Right lobe of liver (tissue), 6 donors: ENCODE measurements around the gene FAM124A. TPM values are rescaled to one million over a fixed set of nuclear protein-coding genes. Genes with fewer than 3 reads are reported as not detected.

Experiments
- ATAC-seq, 4 donors: fragments of 200-7000 bp; cut with Tn5 transposase; one replicate each; pipeline ENCODE4 v1.9.1; 2020; ENCODE audit warnings: mild to moderate bottlenecking in 4 of 4, moderate library complexity in 4 of 4
- DNase-seq, 3 donors: peaks; one replicate each; pipeline ENCODE4 v3.0.0-alpha.2; 2020
- H3K27ac ChIP-seq, 3 donors: fragments of 200-600 bp; one replicate each; pipeline ENCODE4 v1.8.0; 2022
- H3K27me3 ChIP-seq, 2 donors: fragments of 200-600 bp; one replicate each; pipeline ENCODE4 v1.8.0; 2022
- H3K36me3 ChIP-seq, 4 donors: fragments of 200-600 bp; sonication (generic) in 1 of 4; one replicate each; pipeline versions ENCODE4 v1.5.1 to v1.8.0; 2017 to 2022; ENCODE audit warnings: control low read depth in 1 of 4
- H3K4me1 ChIP-seq, 4 donors: fragments of 200-600 bp; sonication (generic) in 1 of 4; one replicate each; pipeline versions ENCODE4 v1.5.1 to v1.8.0; 2017 to 2022; ENCODE audit warnings: control low read depth in 1 of 4
- H3K4me3 ChIP-seq, 3 donors: fragments of 200-600 bp; one replicate each; pipeline ENCODE4 v1.8.0; 2022
- H3K9me3 ChIP-seq, 4 donors: fragments of 200-600 bp; sonication (generic) in 1 of 4; one replicate each; pipeline versions ENCODE4 v1.5.1 to v1.8.0; 2017 to 2022; ENCODE audit warnings: control low read depth in 1 of 4
- CTCF ChIP-seq, 4 donors: fragments of 200-600 bp in 3 of 4; fragments of 450-650 bp in 1 of 4; IDR thresholded peaks; one replicate each; pipeline versions ENCODE4 v1.5.1 to v1.8.0; 2016 to 2022; ENCODE audit warnings: antibody characterized with exemption in 4 of 4, mild to moderate bottlenecking in 2 of 4
- POLR2A ChIP-seq: fragments of 450-650 bp; IDR thresholded peaks from one replicate; pipeline ENCODE4 v1.6.1; 2017; ENCODE audit warnings: antibody characterized with exemption, mild to moderate bottlenecking
- WGBS: methylation state at CpG from one replicate; pipeline ENCODE4 v1.1.6; 2018; ENCODE audit warnings: low coverage, low lambda C conversion rate; ENCODE audit not compliant: insufficient coverage; ENCODE audit errors: missing lambda C conversion rate; 5-methylcytosine and 5-hydroxymethylcytosine counted together
- intact Hi-C, 2 donors: fragments of 100-400 bp; cut with DNase I; formaldehyde crosslinking; loops; one replicate each; pipeline versions ENCODE4 v1.11.2 to v1.14.1; 2022
- small RNA-seq, 2 experiments: library from RNA; depleted of rRNA; stranded (forward); fragments of <200 nt; gene quantifications; one replicate each; pipeline ENCODE3, GENCODE V24; 2016
- total RNA-seq, 6 experiments: library from RNA; depleted of rRNA in 2 of 6; stranded (reverse); fragments of >200 nt in 2 of 6; fragmentation: NEBNext Ultra II Directional in 3 of 6; extraction: Animal tissue kit (Norgen Biotek cat#: 25700) in 3 of 6; gene quantifications; one replicate each; pipeline versions ENCODE4 v1.1.0 to v1.2.4, GENCODE V29; 2016 to 2023
- donor health status: DM: no; HTN: yes; CAD: no.
- donor health status: DM: no; HTN: no; CAD: no.
- donor health status: DM: no; HTN: no; CAD: no.
- donor health status: DM: no; HTN: yes; CAD: no.
- donor health status: DM: no; HTN: yes; CAD: no.

Gene FAM124A
- total RNA-seq, 6 experiments from 2014 or later: 0.22 to 1.0 (median 0.51) TPM

- intact Hi-C loops: no loop called here
- H3K36me3 ChIP-seq: no peaks in the 10 kb centered on the region
- no peak overlapping the region for H3K4me3 ChIP-seq
- ATAC-seq (no peak), DNase-seq (no peak)
- H3K27me3 ChIP-seq: no peaks in the 10 kb centered on the region
- 59% methylated on average over 3 of the region's 6 CpGs for WGBS
- H3K9me3 ChIP-seq: no peaks in the 10 kb centered on the region
- no peak overlapping the region for H3K27ac ChIP-seq
- no peaks in the 10 kb centered on the region for H3K4me1 ChIP-seq
- TF ChIP-seq POLR2A: no peak
These were observed 109.2 kb downstream of the FAM124A start for GRCh38 chr13:51331354-51331861.

DNA sequence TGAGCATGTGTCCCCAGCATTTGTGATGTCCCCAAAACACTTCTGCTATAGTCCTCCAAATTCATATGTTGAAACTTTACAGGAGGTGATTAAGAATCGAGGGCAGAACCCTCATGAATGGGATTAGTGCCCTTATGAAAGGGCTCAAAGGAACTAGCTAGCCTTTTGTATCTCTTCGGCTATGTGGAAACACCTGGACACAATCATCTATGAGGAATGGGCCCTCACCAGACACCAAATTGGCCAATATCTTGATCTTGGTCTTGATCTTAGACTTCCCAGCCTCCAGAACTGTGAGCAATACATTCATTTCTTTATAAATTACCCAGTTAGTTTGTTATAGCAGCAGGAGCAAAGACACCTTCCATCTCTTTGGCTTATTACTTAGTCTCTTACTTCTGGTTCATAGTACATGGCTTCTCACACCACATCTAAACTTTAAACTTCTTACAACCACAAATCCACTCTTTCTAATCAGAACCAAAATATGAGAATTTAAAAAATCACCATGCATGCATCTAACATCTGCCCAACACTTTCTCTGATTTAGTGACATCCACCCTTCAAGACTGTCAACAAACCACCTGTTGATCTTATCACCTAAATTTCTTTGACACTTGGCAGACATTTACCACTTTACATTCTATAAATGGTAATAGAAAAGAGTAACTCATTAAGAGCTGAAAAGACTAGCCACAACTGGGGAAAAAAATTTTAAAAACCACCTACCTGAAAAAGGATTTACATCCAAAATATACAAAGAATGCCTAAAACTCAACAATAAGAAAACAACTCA is 110.6 kb downstream of the FAM124A start:
- intact Hi-C loops: no loop called here
- Histone ChIP-seq H3K9me3 (no peaks in the 10 kb centered on the region), H3K36me3 (no peaks in the 10 kb centered on the region), H3K4me1 (no peaks in the 10 kb centered on the region), H3K27me3 (no peaks in the 10 kb centered on the region), H3K4me3 (no peak overlapping the region), H3K27ac (no peak overlapping the region)
- no peak for ATAC-seq
- 83% methylated on average over 2 of the region's 2 CpGs for WGBS
- TF ChIP-seq CTCF (IDR thresholded peaks at IDR 0.05) (no peak), POLR2A (no peak)
- DNase-seq: no peak

DNA sequence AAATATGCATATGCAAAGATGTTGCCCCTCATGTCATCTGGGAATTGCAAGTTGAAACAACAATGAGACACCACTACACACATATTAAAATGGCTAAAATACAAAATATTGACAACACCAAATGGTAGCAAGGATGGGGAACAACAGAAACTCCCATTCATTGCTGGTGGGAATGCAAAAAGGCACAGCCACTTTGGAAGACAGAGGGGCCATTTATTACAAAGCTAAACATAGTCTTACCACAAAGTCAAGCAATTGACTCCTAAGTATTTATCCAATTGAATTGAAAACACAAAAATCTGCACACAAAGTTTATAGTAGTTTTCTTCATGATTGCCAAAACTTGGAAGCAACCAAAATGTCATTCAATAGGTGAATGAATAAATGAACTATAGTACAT is 111.2 kb downstream of the FAM124A start:
- TF ChIP-seq CTCF (IDR thresholded peaks at IDR 0.05) (no peak), POLR2A (no peak)
- H3K27ac ChIP-seq: no peak overlapping the region
- H3K27me3 ChIP-seq: no peaks in the 10 kb centered on the region
- no peaks in the 10 kb centered on the region for H3K36me3 ChIP-seq
- no peak for DNase-seq
- no peaks in the 10 kb centered on the region for H3K9me3 ChIP-seq
- intact Hi-C loops: no loop called here
- no peaks in the 10 kb centered on the region for H3K4me1 ChIP-seq
- ATAC-seq: no peak
- no peak overlapping the region for H3K4me3 ChIP-seq

DNA sequence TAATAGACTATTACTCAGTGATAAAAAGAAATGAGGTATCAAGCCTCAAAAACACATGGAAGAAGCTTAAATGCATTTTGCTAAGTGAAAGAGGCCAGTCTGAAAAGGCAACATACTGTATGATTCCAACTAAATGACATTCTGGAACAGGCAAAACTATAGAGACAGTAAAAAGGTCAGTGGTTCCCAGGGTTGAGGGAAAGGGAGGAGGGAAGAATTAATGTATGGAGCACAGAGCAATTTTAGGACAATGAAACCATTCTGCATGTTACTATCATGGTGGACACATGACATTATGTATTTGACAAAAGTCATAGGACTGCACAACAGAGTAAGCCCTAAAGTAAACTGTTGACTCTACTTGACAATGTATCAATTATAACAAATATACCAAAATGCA is 111.6 kb downstream of the FAM124A start:
- no peaks in the 10 kb centered on the region for H3K27me3 ChIP-seq
- H3K4me3 ChIP-seq: no peak overlapping the region
- TF ChIP-seq POLR2A: no peak
- no peak for TF ChIP-seq CTCF (IDR thresholded peaks at IDR 0.05)
- ATAC-seq (no peak), DNase-seq (no peak)
- no peaks in the 10 kb centered on the region for H3K9me3 ChIP-seq
- H3K4me1 ChIP-seq: no peaks in the 10 kb centered on the region
- H3K36me3 ChIP-seq: no peaks in the 10 kb centered on the region
- intact Hi-C loops: no loop called here
- no peak overlapping the region for H3K27ac ChIP-seq

Small RNAs within 50 kb of the gene (small RNA-seq; reads per million reads assigned to genes)
- gene PRELID3BP2: 0 reads per million in 2 experiments

Other genes starting within 250 kb of the FAM124A start
- gene C13orf42, start 111.1 kb upstream of the FAM124A start, total RNA-seq: not detected
- gene SERPINE3, start 117.3 kb downstream of the FAM124A start, total RNA-seq: not detected
- gene INTS6, start 230.6 kb downstream of the FAM124A start, total RNA-seq: 10 to 100 TPM; 21.7 to 40.8 (median 32.7) TPM